IMR-90 (cell line): ENCODE data around the gene IP6K2. TPM values are rescaled to one million over a fixed set of nuclear protein-coding genes. Genes with fewer than 3 reads are reported as not detected.

Experiments
- ATAC-seq: fragments of 200-7000 bp; cut with Tn5 transposase; 2 replicates; pipeline ENCODE4 v1.9.1; 2020; ENCODE audit warnings: low read depth, mild to moderate bottlenecking, moderate library complexity
- BruUV-seq: library from RNA; stranded (reverse); fragments of 400-500 nt; replicated peaks from 2 replicates; lab custom pipeline; 2021; lab: Mats Ljungman, UMichigan
- CTCF ChIA-PET: fragments of 300-600 bp; formaldehyde crosslinking; extraction: SDS; loops from one replicate; lab custom pipeline; 2021; ENCODE audit warnings: antibody characterized with exemption; lab: Yijun Ruan, JAX
- POLR2A ChIA-PET: fragments of 300-600 bp; sonication (Branson Sonifier 250); formaldehyde crosslinking; loops from one replicate; lab custom pipeline; 2022; ENCODE audit warnings: antibody characterized with exemption; ENCODE audit not compliant: unreplicated experiment; lab: Charles Lee
- DNase-seq: peaks from one replicate; pipeline ENCODE4 v3.0.0; 2013
- H2AFZ ChIP-seq: replicated peaks from 2 replicates; pipeline ENCODE3; 2013; ENCODE audit warnings: low read length, mild to moderate bottlenecking; ENCODE audit not compliant: poor library complexity
- H2AK5ac ChIP-seq: 2 replicates; pipeline ENCODE4 v1.6.1; 2013; ENCODE audit warnings: low read depth, low read length, inconsistent platforms
- H2AK9ac ChIP-seq: replicated peaks from 2 replicates; pipeline ENCODE3; 2013; ENCODE audit warnings: mild to moderate bottlenecking, low read depth, low read length, moderate library complexity; ENCODE audit not compliant: poor library complexity
- H2BK120ac ChIP-seq: 2 replicates; pipeline ENCODE4 v1.6.1; 2013; ENCODE audit warnings: low read depth, low read length, inconsistent platforms
- H2BK15ac ChIP-seq: 3 replicates; pipeline ENCODE4 v1.6.1; 2013; ENCODE audit warnings: low read depth, low read length, inconsistent platforms
- H2BK20ac ChIP-seq: 2 replicates; pipeline ENCODE4 v1.6.1; 2013; ENCODE audit warnings: low read depth, mild to moderate bottlenecking, inconsistent platforms, low read length, moderate library complexity
- H2BK5ac ChIP-seq: 2 replicates; pipeline ENCODE4 v1.6.1; 2013; ENCODE audit warnings: mild to moderate bottlenecking, low read depth, low read length, inconsistent platforms; ENCODE audit not compliant: poor library complexity, severe bottlenecking
- H3K14ac ChIP-seq: replicated peaks from 2 replicates; pipeline ENCODE4 v1.6.1; 2013; ENCODE audit warnings: low read depth, low read length, inconsistent platforms
- H3K18ac ChIP-seq: 2 replicates; pipeline ENCODE4 v1.6.1; 2013; ENCODE audit warnings: low read depth, low read length, control low read depth
- H3K23ac ChIP-seq: 2 replicates; pipeline ENCODE4 v1.6.1; 2013; ENCODE audit warnings: low read depth, low read length, inconsistent platforms
- H3K27ac ChIP-seq: 2 replicates; pipeline ENCODE4 v1.5.1; 2013; ENCODE audit warnings: mild to moderate bottlenecking, control low read depth, low read length; ENCODE audit not compliant: insufficient read depth
- H3K27me3 ChIP-seq: 2 replicates; pipeline ENCODE4 v1.6.1; 2013; ENCODE audit warnings: low read length; ENCODE audit not compliant: control insufficient read depth, insufficient read depth
- H3K36me3 ChIP-seq: 2 replicates; pipeline ENCODE4 v1.6.1; 2013; ENCODE audit warnings: low read length, mixed read lengths; ENCODE audit not compliant: control insufficient read depth, insufficient read depth
- H3K4ac ChIP-seq: 2 replicates; pipeline ENCODE4 v1.6.1; 2013; ENCODE audit warnings: low read depth, low read length, inconsistent platforms
- H3K4me1 ChIP-seq: 2 replicates; pipeline ENCODE4 v1.6.1; 2013; ENCODE audit warnings: low read length, mixed read lengths; ENCODE audit not compliant: control insufficient read depth, insufficient read depth
- H3K4me2 ChIP-seq: 2 replicates; pipeline ENCODE4 v1.6.1; 2013; ENCODE audit warnings: low read depth, mild to moderate bottlenecking, control low read depth, low read length, moderate library complexity
- H3K4me3 ChIP-seq: 2 replicates; pipeline ENCODE4 v1.5.1; 2013; ENCODE audit warnings: low read depth, mild to moderate bottlenecking, control low read depth, low read length, moderate library complexity; ENCODE audit not compliant: insufficient read depth
- H3K56ac ChIP-seq: 2 replicates; pipeline ENCODE4 v1.6.1; 2013; ENCODE audit warnings: low read length, inconsistent platforms; ENCODE audit not compliant: insufficient read depth; ENCODE audit errors: extremely low read depth
- H3K79me1 ChIP-seq, 2 experiments: 2 replicates each; pipeline ENCODE4 v1.6.1; 2013; ENCODE audit warnings: low read length in 2 of 2, inconsistent platforms in 1 of 2, low read depth in 1 of 2
- H3K9ac ChIP-seq: 2 replicates; pipeline ENCODE4 v1.6.1; 2013; ENCODE audit warnings: low read depth, low read length, control low read depth
- H3K9me1 ChIP-seq: 2 replicates; pipeline ENCODE4 v1.6.1; 2013; ENCODE audit warnings: low read length, inconsistent platforms; ENCODE audit not compliant: insufficient read depth
- H3K9me3 ChIP-seq: 2 replicates; pipeline ENCODE4 v1.6.1; 2013; ENCODE audit warnings: low read length; ENCODE audit not compliant: control insufficient read depth, insufficient read depth
- H4K20me1 ChIP-seq: 2 replicates; pipeline ENCODE4 v1.6.1; 2013; ENCODE audit warnings: low read length, inconsistent platforms; ENCODE audit not compliant: insufficient read depth
- H4K5ac ChIP-seq: 2 replicates; pipeline ENCODE4 v1.6.1; 2013; ENCODE audit warnings: mild to moderate bottlenecking, low read depth, low read length, control low read depth
- H4K8ac ChIP-seq, 2 experiments: 2 replicates each; pipeline ENCODE4 v1.6.1; 2013; ENCODE audit warnings: low read depth in 2 of 2, low read length in 2 of 2, control low read depth in 1 of 2, inconsistent platforms in 1 of 2
- H4K91ac ChIP-seq: 2 replicates; pipeline ENCODE4 v1.6.1; 2013; ENCODE audit warnings: low read depth, low read length, inconsistent platforms; ENCODE audit not compliant: insufficient read depth
- BHLHE40 ChIP-seq: fragments of 150-350 bp; IDR thresholded peaks from 2 replicates; pipeline ENCODE4 v1.6.1; 2016; ENCODE audit warnings: mild to moderate bottlenecking, low read depth, low read length
- CEBPB ChIP-seq: IDR thresholded peaks from 2 replicates; pipeline ENCODE4 v1.6.1; 2012; ENCODE audit warnings: low read depth, low read length, improper control_type of control experiment
- CHD1 ChIP-seq: IDR thresholded peaks from 2 replicates; pipeline ENCODE4 v1.6.1; 2012; ENCODE audit warnings: low read depth, low read length, improper control_type of control experiment
- CTCF ChIP-seq: conservative IDR thresholded peaks from 2 replicates; pipeline ENCODE4 v1.5.1; 2012; ENCODE audit warnings: mild to moderate bottlenecking, low read depth, low read length, improper control_type of control experiment
- ELK1 ChIP-seq: fragments of 150-350 bp; IDR thresholded peaks from 2 replicates; pipeline ENCODE4 v1.6.1; 2016; ENCODE audit warnings: low read depth, mild to moderate bottlenecking, low read length, moderate library complexity, borderline replicate concordance
- FOS ChIP-seq: fragments of 150-350 bp; IDR thresholded peaks from 2 replicates; pipeline ENCODE4 v1.6.1; 2016; ENCODE audit warnings: low read depth, low read length
- MAFK ChIP-seq: IDR thresholded peaks from 2 replicates; pipeline ENCODE4 v1.6.1; 2012; ENCODE audit warnings: low read depth, low read length, improper control_type of control experiment
- MAZ ChIP-seq: IDR thresholded peaks from 2 replicates; pipeline ENCODE4 v1.6.1; 2012; ENCODE audit warnings: low read depth, mild to moderate bottlenecking, low read length, improper control_type of control experiment, moderate library complexity, borderline replicate concordance
- MXI1 ChIP-seq: IDR thresholded peaks from 2 replicates; pipeline ENCODE4 v1.6.1; 2012; ENCODE audit warnings: low read depth, mild to moderate bottlenecking, low read length, moderate library complexity, borderline replicate concordance
- NFE2L2 ChIP-seq: fragments of 150-350 bp; IDR thresholded peaks from 2 replicates; pipeline ENCODE4 v1.6.1; 2016; ENCODE audit warnings: low read depth, mild to moderate bottlenecking, low read length
- POLR2A ChIP-seq: IDR thresholded peaks from 2 replicates; pipeline ENCODE4 v1.6.1; 2012; ENCODE audit warnings: mild to moderate bottlenecking, low read depth, low read length
- RAD21 ChIP-seq: IDR thresholded peaks from 2 replicates; pipeline ENCODE4 v1.6.1; 2012; ENCODE audit warnings: low read length, improper control_type of control experiment
- RCOR1 ChIP-seq: IDR thresholded peaks from 2 replicates; pipeline ENCODE4 v1.6.1; 2012; ENCODE audit warnings: mild to moderate bottlenecking, low read length, improper control_type of control experiment; ENCODE audit not compliant: insufficient replicate concordance
- RFX5 ChIP-seq: IDR thresholded peaks from 2 replicates; pipeline ENCODE4 v1.8.0; 2012; ENCODE audit warnings: low read depth, mild to moderate bottlenecking, low read length, moderate library complexity
- SMC3 ChIP-seq: fragments of 150-350 bp; IDR thresholded peaks from 2 replicates; pipeline ENCODE4 v1.6.1; 2016; ENCODE audit warnings: low read depth, mild to moderate bottlenecking, antibody characterized with exemption, low read length, moderate library complexity
- USF2 ChIP-seq: fragments of 150-350 bp; IDR thresholded peaks from 2 replicates; pipeline ENCODE4 v1.6.1; 2017; ENCODE audit warnings: mild to moderate bottlenecking, antibody characterized with exemption, low read length, low read depth
- WGBS, 2 experiments: methylation state at CpG; one replicate each; pipeline versions ENCODE4 v1.1.5 to v1.1.7; 2013; ENCODE audit warnings: missing lambda C conversion rate in 2 of 2; ENCODE audit not compliant: insufficient read length in 1 of 2; ENCODE audit errors: extremely low coverage in 2 of 2; 5-methylcytosine and 5-hydroxymethylcytosine counted together
- dilution Hi-C: fragments of 300-500 bp; cut with HindIII; formaldehyde crosslinking; loops from one replicate; pipeline ENCODE4 v1.14.3; 2018; ENCODE audit warnings: low sequenced_read_pairs; ENCODE audit not compliant: unreplicated experiment
- in situ Hi-C: fragments of 300-500 bp; cut with MboI; formaldehyde crosslinking; loops from 3 replicates; pipeline ENCODE4 v1.14.3; 2019; ENCODE audit warnings: low sequenced_read_pairs, inconsistent platforms, mixed read lengths
- intact Hi-C: fragments of 100-400 bp; cut with micrococcal nuclease; formaldehyde crosslinking; loops from 2 replicates; pipeline ENCODE4 v1.10.0; 2022
- polyA plus RNA-seq, 3 experiments: library from polyadenylated mRNA; depleted of rRNA; stranded (reverse); fragments of >200 nt; gene quantifications; 2 replicates each; pipeline ENCODE4 v1.2.3, GENCODE V29; 2012; ENCODE audit warnings: low replicate concordance in 1 of 3
- total RNA-seq: library from RNA; depleted of rRNA; stranded (reverse); fragments of >200 nt; gene quantifications from 2 replicates; pipeline ENCODE4 v1.2.3, GENCODE V29; 2012

Gene IP6K2
- total and polyA plus RNA-seq, 2 of the 4 experiments (the other 2 are of a cell fraction) = 73.7 to 169 TPM

GRCh38 chr3:48762816-48763215 is 45.8 kb upstream of the IP6K2 start:
- H3K36me3 ChIP-seq = peaks cover 10% of the 10 kb centered on the region
- H3K4me3 ChIP-seq = no peak overlapping the region
- no peak for DNase-seq
- H3K9me3 ChIP-seq = no peaks in the 10 kb centered on the region
- H4K20me1 ChIP-seq = no peaks in the 10 kb centered on the region
- peaks cover 0 to 4% of the 10 kb centered on the region in 2 experiments; a peak in 2 of 4 replicates for H3K79me1 ChIP-seq
- H3K56ac ChIP-seq = no peak overlapping the region
- H3K27ac ChIP-seq = no peak overlapping the region
- no peaks in the 10 kb centered on the region for H3K9me1 ChIP-seq
- in situ Hi-C loops = no loop called here
- H3K14ac ChIP-seq = no peak overlapping the region
- no peak overlapping the region for H2BK120ac ChIP-seq
- TF ChIP-seq SMC3 = no peak
- no peak for TF ChIP-seq RAD21
- no peak for TF ChIP-seq MAZ
- TF ChIP-seq NFE2L2 = no peak
- TF ChIP-seq MXI1 = no peak
- no peak for TF ChIP-seq MAFK
- TF ChIP-seq CTCF = no peak
- no peak for TF ChIP-seq USF2
- TF ChIP-seq CEBPB = no peak
- TF ChIP-seq BHLHE40 = no peak
- TF ChIP-seq FOS = no peak
- no peak for TF ChIP-seq ELK1
- no peak for TF ChIP-seq POLR2A
- no peak for TF ChIP-seq RCOR1
- no peak for TF ChIP-seq CHD1
- no peak for TF ChIP-seq RFX5
- H2AK5ac ChIP-seq = no peak overlapping the region
- H3K27me3 ChIP-seq = no peaks in the 10 kb centered on the region
- no peak for ATAC-seq
- no TSS peak for BruUV-seq
- 0 out of 2 replicates have a peak overlapping the region, but pooled peaks have one; percentile 23 for H3K23ac ChIP-seq
- H4K8ac ChIP-seq = no peak overlapping the region
- no peak overlapping the region for H3K18ac ChIP-seq
- no peak overlapping the region for H2BK15ac ChIP-seq
- no peak overlapping the region for H4K5ac ChIP-seq
- H2BK5ac ChIP-seq = no peak overlapping the region
- H3K9ac ChIP-seq = no peak overlapping the region
- intact Hi-C loops = no loop called here
- H3K4ac ChIP-seq = no peak overlapping the region
- POLR2A ChIA-PET = no interaction called here
- H2AFZ ChIP-seq = no peak overlapping the region
- H3K4me2 ChIP-seq = no peak overlapping the region
- no peak overlapping the region for H4K91ac ChIP-seq
- CTCF ChIA-PET = no interaction called here
- no CpG with 5 or more reads among the region's 3 CpGs for WGBS, 2 experiments
- H2AK9ac ChIP-seq = no peak overlapping the region
- dilution Hi-C loops = no loop called here
- no peak overlapping the region for H2BK20ac ChIP-seq
- no peaks in the 10 kb centered on the region for H3K4me1 ChIP-seq
